HL-60 (cell line): ENCODE measurements around the gene FDPS.

ENCODE experiments used
- POLR2AphosphoS5 ChIP-seq: IDR thresholded peaks from 2 replicates; pipeline ENCODE4 v1.6.1; 2012; ENCODE audit warnings: low read depth
- TF ChIP-seq, protein P1 (sequence below): IDR thresholded peaks from 2 replicates; pipeline ENCODE4 v1.6.1; 2012; ENCODE audit warnings: low read depth; ENCODE audit not compliant: insufficient replicate concordance

DNA sequence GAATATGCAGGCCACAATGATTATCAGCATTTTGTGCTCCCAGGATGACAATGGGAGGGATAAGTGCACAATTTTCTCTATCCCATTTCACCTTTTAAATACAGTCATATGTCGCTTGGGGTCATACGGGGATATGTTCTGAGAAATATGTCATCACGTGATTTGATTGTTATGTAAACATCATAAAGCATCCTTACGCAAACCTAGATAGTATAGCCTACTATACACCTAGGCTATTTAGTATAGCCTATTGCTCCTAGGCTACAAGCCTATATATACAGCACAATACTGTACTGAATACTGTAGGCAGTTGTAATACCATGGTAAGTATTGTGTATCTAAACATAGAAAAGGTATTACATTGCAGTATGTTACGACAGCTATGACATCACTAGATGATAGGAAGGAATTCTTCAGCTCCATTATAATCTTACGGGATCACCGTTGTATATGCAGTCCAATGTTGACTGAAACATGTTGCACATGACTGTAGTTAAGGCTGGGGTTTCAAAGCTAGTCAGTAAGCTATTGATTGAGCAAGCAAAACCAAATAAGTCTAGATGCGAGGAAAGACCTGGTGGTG is 30.9 kb downstream of the FDPS start:
- no peak for TF ChIP-seq POLR2AphosphoS5
- TF ChIP-seq, protein P1, sequence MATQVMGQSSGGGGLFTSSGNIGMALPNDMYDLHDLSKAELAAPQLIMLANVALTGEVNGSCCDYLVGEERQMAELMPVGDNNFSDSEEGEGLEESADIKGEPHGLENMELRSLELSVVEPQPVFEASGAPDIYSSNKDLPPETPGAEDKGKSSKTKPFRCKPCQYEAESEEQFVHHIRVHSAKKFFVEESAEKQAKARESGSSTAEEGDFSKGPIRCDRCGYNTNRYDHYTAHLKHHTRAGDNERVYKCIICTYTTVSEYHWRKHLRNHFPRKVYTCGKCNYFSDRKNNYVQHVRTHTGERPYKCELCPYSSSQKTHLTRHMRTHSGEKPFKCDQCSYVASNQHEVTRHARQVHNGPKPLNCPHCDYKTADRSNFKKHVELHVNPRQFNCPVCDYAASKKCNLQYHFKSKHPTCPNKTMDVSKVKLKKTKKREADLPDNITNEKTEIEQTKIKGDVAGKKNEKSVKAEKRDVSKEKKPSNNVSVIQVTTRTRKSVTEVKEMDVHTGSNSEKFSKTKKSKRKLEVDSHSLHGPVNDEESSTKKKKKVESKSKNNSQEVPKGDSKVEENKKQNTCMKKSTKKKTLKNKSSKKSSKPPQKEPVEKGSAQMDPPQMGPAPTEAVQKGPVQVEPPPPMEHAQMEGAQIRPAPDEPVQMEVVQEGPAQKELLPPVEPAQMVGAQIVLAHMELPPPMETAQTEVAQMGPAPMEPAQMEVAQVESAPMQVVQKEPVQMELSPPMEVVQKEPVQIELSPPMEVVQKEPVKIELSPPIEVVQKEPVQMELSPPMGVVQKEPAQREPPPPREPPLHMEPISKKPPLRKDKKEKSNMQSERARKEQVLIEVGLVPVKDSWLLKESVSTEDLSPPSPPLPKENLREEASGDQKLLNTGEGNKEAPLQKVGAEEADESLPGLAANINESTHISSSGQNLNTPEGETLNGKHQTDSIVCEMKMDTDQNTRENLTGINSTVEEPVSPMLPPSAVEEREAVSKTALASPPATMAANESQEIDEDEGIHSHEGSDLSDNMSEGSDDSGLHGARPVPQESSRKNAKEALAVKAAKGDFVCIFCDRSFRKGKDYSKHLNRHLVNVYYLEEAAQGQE: no peak
